IMR-90 (cell line): Measurements from ENCODE around the gene IL17C. TPM values are rescaled to one million over a fixed set of nuclear protein-coding genes. Genes with fewer than 3 reads are reported as not detected.

Source experiments
- ATAC-seq: fragments of 200-7000 bp; cut with Tn5 transposase; 2 replicates; pipeline ENCODE4 v1.9.1; 2020; ENCODE audit warnings: low read depth, mild to moderate bottlenecking, moderate library complexity
- BruUV-seq: library from RNA; stranded (reverse); fragments of 400-500 nt; replicated peaks from 2 replicates; lab custom pipeline; 2021; lab: Mats Ljungman, UMichigan
- CTCF ChIA-PET: fragments of 300-600 bp; formaldehyde crosslinking; extraction: SDS; loops from one replicate; lab custom pipeline; 2021; ENCODE audit warnings: antibody characterized with exemption; lab: Yijun Ruan, JAX
- POLR2A ChIA-PET: fragments of 300-600 bp; sonication (Branson Sonifier 250); formaldehyde crosslinking; loops from one replicate; lab custom pipeline; 2022; ENCODE audit warnings: antibody characterized with exemption; ENCODE audit not compliant: unreplicated experiment; lab: Charles Lee
- DNase-seq: peaks from one replicate; pipeline ENCODE4 v3.0.0; 2013
- H2AFZ ChIP-seq: replicated peaks from 2 replicates; pipeline ENCODE3; 2013; ENCODE audit warnings: low read length, mild to moderate bottlenecking; ENCODE audit not compliant: poor library complexity
- H2AK5ac ChIP-seq: 2 replicates; pipeline ENCODE4 v1.6.1; 2013; ENCODE audit warnings: low read depth, low read length, inconsistent platforms
- H2AK9ac ChIP-seq: replicated peaks from 2 replicates; pipeline ENCODE3; 2013; ENCODE audit warnings: mild to moderate bottlenecking, low read depth, low read length, moderate library complexity; ENCODE audit not compliant: poor library complexity
- H2BK120ac ChIP-seq: 2 replicates; pipeline ENCODE4 v1.6.1; 2013; ENCODE audit warnings: low read depth, low read length, inconsistent platforms
- H2BK15ac ChIP-seq: 3 replicates; pipeline ENCODE4 v1.6.1; 2013; ENCODE audit warnings: low read depth, low read length, inconsistent platforms
- H2BK20ac ChIP-seq: 2 replicates; pipeline ENCODE4 v1.6.1; 2013; ENCODE audit warnings: low read depth, mild to moderate bottlenecking, inconsistent platforms, low read length, moderate library complexity
- H2BK5ac ChIP-seq: 2 replicates; pipeline ENCODE4 v1.6.1; 2013; ENCODE audit warnings: mild to moderate bottlenecking, low read depth, low read length, inconsistent platforms; ENCODE audit not compliant: poor library complexity, severe bottlenecking
- H3K14ac ChIP-seq: replicated peaks from 2 replicates; pipeline ENCODE4 v1.6.1; 2013; ENCODE audit warnings: low read depth, low read length, inconsistent platforms
- H3K18ac ChIP-seq: 2 replicates; pipeline ENCODE4 v1.6.1; 2013; ENCODE audit warnings: low read depth, low read length, control low read depth
- H3K23ac ChIP-seq: 2 replicates; pipeline ENCODE4 v1.6.1; 2013; ENCODE audit warnings: low read depth, low read length, inconsistent platforms
- H3K27ac ChIP-seq: 2 replicates; pipeline ENCODE4 v1.5.1; 2013; ENCODE audit warnings: mild to moderate bottlenecking, control low read depth, low read length; ENCODE audit not compliant: insufficient read depth
- H3K27me3 ChIP-seq: 2 replicates; pipeline ENCODE4 v1.6.1; 2013; ENCODE audit warnings: low read length; ENCODE audit not compliant: control insufficient read depth, insufficient read depth
- H3K36me3 ChIP-seq: 2 replicates; pipeline ENCODE4 v1.6.1; 2013; ENCODE audit warnings: low read length, mixed read lengths; ENCODE audit not compliant: control insufficient read depth, insufficient read depth
- H3K4ac ChIP-seq: 2 replicates; pipeline ENCODE4 v1.6.1; 2013; ENCODE audit warnings: low read depth, low read length, inconsistent platforms
- H3K4me1 ChIP-seq: 2 replicates; pipeline ENCODE4 v1.6.1; 2013; ENCODE audit warnings: low read length, mixed read lengths; ENCODE audit not compliant: control insufficient read depth, insufficient read depth
- H3K4me2 ChIP-seq: 2 replicates; pipeline ENCODE4 v1.6.1; 2013; ENCODE audit warnings: low read depth, mild to moderate bottlenecking, control low read depth, low read length, moderate library complexity
- H3K4me3 ChIP-seq: 2 replicates; pipeline ENCODE4 v1.5.1; 2013; ENCODE audit warnings: low read depth, mild to moderate bottlenecking, control low read depth, low read length, moderate library complexity; ENCODE audit not compliant: insufficient read depth
- H3K56ac ChIP-seq: 2 replicates; pipeline ENCODE4 v1.6.1; 2013; ENCODE audit warnings: low read length, inconsistent platforms; ENCODE audit not compliant: insufficient read depth; ENCODE audit errors: extremely low read depth
- H3K79me1 ChIP-seq, 2 experiments: 2 replicates each; pipeline ENCODE4 v1.6.1; 2013; ENCODE audit warnings: low read length in 2 of 2, inconsistent platforms in 1 of 2, low read depth in 1 of 2
- H3K9ac ChIP-seq: 2 replicates; pipeline ENCODE4 v1.6.1; 2013; ENCODE audit warnings: low read depth, low read length, control low read depth
- H3K9me1 ChIP-seq: 2 replicates; pipeline ENCODE4 v1.6.1; 2013; ENCODE audit warnings: low read length, inconsistent platforms; ENCODE audit not compliant: insufficient read depth
- H3K9me3 ChIP-seq: 2 replicates; pipeline ENCODE4 v1.6.1; 2013; ENCODE audit warnings: low read length; ENCODE audit not compliant: control insufficient read depth, insufficient read depth
- H4K20me1 ChIP-seq: 2 replicates; pipeline ENCODE4 v1.6.1; 2013; ENCODE audit warnings: low read length, inconsistent platforms; ENCODE audit not compliant: insufficient read depth
- H4K5ac ChIP-seq: 2 replicates; pipeline ENCODE4 v1.6.1; 2013; ENCODE audit warnings: mild to moderate bottlenecking, low read depth, low read length, control low read depth
- H4K8ac ChIP-seq, 2 experiments: 2 replicates each; pipeline ENCODE4 v1.6.1; 2013; ENCODE audit warnings: low read depth in 2 of 2, low read length in 2 of 2, control low read depth in 1 of 2, inconsistent platforms in 1 of 2
- H4K91ac ChIP-seq: 2 replicates; pipeline ENCODE4 v1.6.1; 2013; ENCODE audit warnings: low read depth, low read length, inconsistent platforms; ENCODE audit not compliant: insufficient read depth
- CEBPB ChIP-seq: IDR thresholded peaks from 2 replicates; pipeline ENCODE4 v1.6.1; 2012; ENCODE audit warnings: low read depth, low read length, improper control_type of control experiment
- FOS ChIP-seq: fragments of 150-350 bp; IDR thresholded peaks from 2 replicates; pipeline ENCODE4 v1.6.1; 2016; ENCODE audit warnings: low read depth, low read length
- MAFK ChIP-seq: IDR thresholded peaks from 2 replicates; pipeline ENCODE4 v1.6.1; 2012; ENCODE audit warnings: low read depth, low read length, improper control_type of control experiment
- RCOR1 ChIP-seq: IDR thresholded peaks from 2 replicates; pipeline ENCODE4 v1.6.1; 2012; ENCODE audit warnings: mild to moderate bottlenecking, low read length, improper control_type of control experiment; ENCODE audit not compliant: insufficient replicate concordance
- RFX5 ChIP-seq: IDR thresholded peaks from 2 replicates; pipeline ENCODE4 v1.8.0; 2012; ENCODE audit warnings: low read depth, mild to moderate bottlenecking, low read length, moderate library complexity
- WGBS, 2 experiments: methylation state at CpG; one replicate each; pipeline versions ENCODE4 v1.1.5 to v1.1.7; 2013; ENCODE audit warnings: missing lambda C conversion rate in 2 of 2; ENCODE audit not compliant: insufficient read length in 1 of 2; ENCODE audit errors: extremely low coverage in 2 of 2; 5-methylcytosine and 5-hydroxymethylcytosine counted together
- dilution Hi-C: fragments of 300-500 bp; cut with HindIII; formaldehyde crosslinking; loops from one replicate; pipeline ENCODE4 v1.14.3; 2018; ENCODE audit warnings: low sequenced_read_pairs; ENCODE audit not compliant: unreplicated experiment
- in situ Hi-C: fragments of 300-500 bp; cut with MboI; formaldehyde crosslinking; loops from 3 replicates; pipeline ENCODE4 v1.14.3; 2019; ENCODE audit warnings: low sequenced_read_pairs, inconsistent platforms, mixed read lengths
- intact Hi-C: fragments of 100-400 bp; cut with micrococcal nuclease; formaldehyde crosslinking; loops from 2 replicates; pipeline ENCODE4 v1.10.0; 2022
- polyA plus RNA-seq, 3 experiments: library from polyadenylated mRNA; depleted of rRNA; stranded (reverse); fragments of >200 nt; gene quantifications; 2 replicates each; pipeline ENCODE4 v1.2.3, GENCODE V29; 2012; ENCODE audit warnings: low replicate concordance in 1 of 3
- total RNA-seq: library from RNA; depleted of rRNA; stranded (reverse); fragments of >200 nt; gene quantifications from 2 replicates; pipeline ENCODE4 v1.2.3, GENCODE V29; 2012

IL17C gene
- total and polyA plus RNA-seq, 2 of the 4 experiments (the other 2 are of a cell fraction) = 0.09 TPM; not detected in 1

DNA sequence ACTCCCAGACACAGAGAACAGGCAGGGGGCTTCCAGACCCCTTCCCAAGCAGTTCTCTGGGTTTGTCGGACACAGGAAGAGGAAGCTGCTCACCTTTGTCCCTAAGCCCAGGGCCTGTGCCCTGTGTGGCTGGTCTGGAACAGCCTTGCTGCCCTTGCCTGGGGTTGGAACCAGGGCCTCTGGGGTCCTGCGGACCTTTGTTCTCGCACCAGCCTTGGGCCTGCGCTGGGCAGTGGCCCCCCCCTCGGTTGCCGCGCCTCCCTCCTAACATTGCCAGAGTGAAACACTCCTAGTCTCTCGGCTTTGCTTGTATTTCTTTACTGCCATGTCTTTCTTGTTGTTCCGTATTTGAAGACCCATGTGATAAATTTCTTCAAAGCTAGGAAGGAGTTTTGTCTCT, 8.5 kb upstream of the IL17C start:
- Histone ChIP-seq H3K4me1 (peaks cover 4% of the 10 kb centered on the region), H4K8ac (no peak overlapping the region), H2AK5ac (no peak overlapping the region), H4K5ac (no peak overlapping the region), H3K4me2 (no peak overlapping the region), H2BK120ac (no peak overlapping the region), H4K20me1 (peaks cover 5% of the 10 kb centered on the region), H3K14ac (no peak overlapping the region), H4K91ac (no peak overlapping the region), H3K27ac (no peak overlapping the region), H3K9ac (no peak overlapping the region), H3K4me3 (no peak overlapping the region), H3K9me3 (no peaks in the 10 kb centered on the region), H3K4ac (no peak overlapping the region), H3K23ac (no peak overlapping the region), H3K56ac (no peak overlapping the region), H2BK5ac (no peak overlapping the region), H2BK20ac (no peak overlapping the region), H2BK15ac (no peak overlapping the region), H3K36me3 (peaks cover 63% of the 10 kb centered on the region), H2AK9ac (no peak overlapping the region), H3K27me3 (no peaks in the 10 kb centered on the region), H3K79me1 (peaks cover 0 to 7% of the 10 kb centered on the region in 2 experiments; a peak in 2 of 4 replicates), H3K18ac (no peak overlapping the region), H3K9me1 (no peaks in the 10 kb centered on the region), H2AFZ (no peak overlapping the region)
- no TSS peak for BruUV-seq
- ChIA-PET CTCF (no interaction called here), POLR2A (no interaction called here)
- dilution Hi-C loops = no loop called here
- DNase-seq (no peak), ATAC-seq (no peak)
- 60% methylated on average over 1 of the region's 9 CpGs; no CpG with 5 or more reads in 1 of the 2 experiments for WGBS, 2 experiments
- TF ChIP-seq RFX5 = no peak
- TF ChIP-seq FOS = no peak
- TF ChIP-seq MAFK = no peak
- TF ChIP-seq RCOR1 = no peak
- no peak for TF ChIP-seq CEBPB
- intact Hi-C loops = no loop called here
- in situ Hi-C loops = no loop called here
